Thoracic aorta (tissue), 2 donors: ENCODE results near the gene PLBD1. TPM values are rescaled to one million over a fixed set of nuclear protein-coding genes. Genes with fewer than 3 reads are reported as not detected.

Source experiments
- ATAC-seq: fragments of 150-250 bp; one replicate; pipeline ENCODE4 v1.8.0; 2017; ENCODE audit warnings: low read depth; ENCODE audit not compliant: insufficient number of reproducible peaks, low FRiP score
- DNase-seq: peaks from one replicate; pipeline ENCODE4 v3.0.0-alpha.2; 2020; ENCODE audit warnings: low spot score
- H3K27ac ChIP-seq, 2 donors: fragments of 200-600 bp; sonication (generic); 1 replicate in 1 of 2; 2 replicates in 1 of 2; pipeline ENCODE4 v1.5.1; 2016; ENCODE audit warnings: mild to moderate bottlenecking in 2 of 2, moderate library complexity in 2 of 2
- H3K27me3 ChIP-seq: fragments of 200-600 bp; sonication (generic); replicated peaks from 2 replicates; pipeline ENCODE4 v1.6.0; 2016; ENCODE audit warnings: mild to moderate bottlenecking; ENCODE audit not compliant: insufficient read depth
- H3K36me3 ChIP-seq: fragments of 200-600 bp; sonication (generic); one replicate; pipeline ENCODE4 v1.5.1; 2016
- H3K4me1 ChIP-seq, 2 donors: fragments of 200-600 bp; sonication (generic); 1 replicate in 1 of 2; 2 replicates in 1 of 2; pipeline versions ENCODE4 v1.5.1 to v1.6.0; 2016; ENCODE audit warnings: low read depth in 2 of 2, mild to moderate bottlenecking in 1 of 2; ENCODE audit not compliant: control insufficient read depth in 1 of 2
- H3K4me3 ChIP-seq: fragments of 200-600 bp; sonication (generic); 2 replicates; pipeline ENCODE4 v1.5.1; 2016; ENCODE audit warnings: mild to moderate bottlenecking
- H3K9me3 ChIP-seq: fragments of 200-600 bp; sonication (generic); 2 replicates; pipeline ENCODE4 v1.5.1; 2016
- CTCF ChIP-seq: fragments of 200-600 bp; sonication (generic); IDR thresholded peaks from one replicate; pipeline ENCODE4 v1.5.1; 2019; ENCODE audit warnings: antibody characterized with exemption
- total RNA-seq, 2 donors: library from RNA; depleted of rRNA; stranded (reverse); fragments of >200 nt; gene quantifications; one replicate each; pipeline versions ENCODE4 v1.1.0 to v1.2.3, GENCODE V29; 2016

PLBD1 gene
- 10 to 100 TPM in 1 of 2 donors, 1 to 10 TPM in 1; 7.0 to 12.8 TPM for total RNA-seq

- H3K36me3 ChIP-seq = no peaks in the 10 kb centered on the region
- H3K27ac ChIP-seq = peak within 1 kb of the TSS; percentile 24 to 74
- DNase-seq (peak; percentile 6), ATAC-seq (peak; percentile 26)
- no peak for TF ChIP-seq CTCF
- no peaks in the 10 kb centered on the region for H3K27me3 ChIP-seq
- H3K9me3 ChIP-seq = no peaks in the 10 kb centered on the region
- H3K4me1 ChIP-seq = peaks cover 0 to 3% of the 10 kb centered on the region in 2 donors
- H3K4me3 ChIP-seq = peak within 1 kb of the TSS; percentile 90
Measured at GRCh38 chr12:14567351-14568162, at the start of gene PLBD1. Gene PLBD1, minus strand, starts transcription at chr12:14567883. Its CDS starts 187 bp downstream, at chr12:14567696.

GRCh38 chr12:14614704-14615121, 47.0 kb upstream of the PLBD1 start:
- H3K27me3 ChIP-seq = no peaks in the 10 kb centered on the region
- no peaks in the 10 kb centered on the region for H3K36me3 ChIP-seq
- no peak for ATAC-seq
- peaks cover 8 to 12% of the 10 kb centered on the region in 2 donors for H3K4me1 ChIP-seq
- H3K4me3 ChIP-seq = no peak overlapping the region
- no peak overlapping the region for H3K27ac ChIP-seq
- DNase-seq = no peak
- no peak for TF ChIP-seq CTCF
- no peaks in the 10 kb centered on the region for H3K9me3 ChIP-seq

- no peaks in the 10 kb centered on the region for H3K9me3 ChIP-seq
- no peaks in the 10 kb centered on the region for H3K36me3 ChIP-seq
- no peak for TF ChIP-seq CTCF
- DNase-seq (no peak), ATAC-seq (no peak)
- no peak overlapping the region for H3K4me3 ChIP-seq
- peak overlapping the region in 1 of 2 donors; percentile 7 for H3K27ac ChIP-seq
- peaks cover 8 to 12% of the 10 kb centered on the region in 2 donors for H3K4me1 ChIP-seq
- no peaks in the 10 kb centered on the region for H3K27me3 ChIP-seq
Measured at GRCh38 chr12:14613718-14614117, 46.0 kb upstream of the PLBD1 start.

- H3K4me1 ChIP-seq = peaks cover 8 to 12% of the 10 kb centered on the region in 2 donors
- H3K9me3 ChIP-seq = peaks cover under 1% of the 10 kb centered on the region
- ATAC-seq (no peak), DNase-seq (no peak)
- no peak for TF ChIP-seq CTCF
- no peaks in the 10 kb centered on the region for H3K27me3 ChIP-seq
- H3K36me3 ChIP-seq = no peaks in the 10 kb centered on the region
- peak overlapping the region in 1 of 2 donors; percentile 7 for H3K27ac ChIP-seq
- peak overlapping the region; percentile 5 for H3K4me3 ChIP-seq
Measured at GRCh38 chr12:14612898-14613445, 45.3 kb upstream of the PLBD1 start.

GRCh38 chr12:14612250-14612649, 44.6 kb upstream of the PLBD1 start:
- Histone ChIP-seq H3K27me3 (no peaks in the 10 kb centered on the region), H3K36me3 (no peaks in the 10 kb centered on the region), H3K27ac (no peak overlapping the region), H3K4me3 (no peak overlapping the region), H3K4me1 (peaks cover 8 to 12% of the 10 kb centered on the region in 2 donors), H3K9me3 (peaks cover 6% of the 10 kb centered on the region)
- no peak for ATAC-seq
- no peak for DNase-seq
- TF ChIP-seq CTCF = no peak
